HepG2 (cell line): Measurements from ENCODE around the gene AHCYL2. TPM values are rescaled to one million over a fixed set of nuclear protein-coding genes. Genes with fewer than 3 reads are reported as not detected.
A peak's percentile ranks its signal among the peaks of the same experiment; 100 is the strongest.

Source experiments
- CTCF ChIP-seq: sonication (generic); formaldehyde crosslinking; IDR thresholded peaks from 2 replicates; pipeline ENCODE4 v1.5.0; 2020; ENCODE audit warnings: mild to moderate bottlenecking, missing genetic modification reagents, moderate library complexity
- EHMT2 ChIP-seq: fragments of 200-600 bp; sonication (generic); IDR thresholded peaks from 2 replicates; pipeline ENCODE4 v1.7.0; 2017; ENCODE audit warnings: antibody characterized with exemption, low read depth, low read length, borderline replicate concordance
- ELF1 ChIP-seq: sonication (generic); formaldehyde crosslinking; IDR thresholded peaks from 2 replicates; pipeline ENCODE4 v1.4.0; 2020; ENCODE audit warnings: missing genetic modification reagents
- ISL2 ChIP-seq: sonication (generic); formaldehyde crosslinking; IDR thresholded peaks from 2 replicates; pipeline ENCODE4 v1.5.0; 2020; ENCODE audit warnings: missing genetic modification reagents
- MIER3 ChIP-seq: IDR thresholded peaks from 2 replicates; pipeline ENCODE4 v1.6.1; 2016; ENCODE audit warnings: missing compliant biosample characterization, borderline replicate concordance
- NR0B2 ChIP-seq: sonication (generic); formaldehyde crosslinking; IDR thresholded peaks from 2 replicates; pipeline ENCODE4 v1.4.0; 2020; ENCODE audit warnings: mild to moderate bottlenecking, missing genetic modification reagents
- PATZ1 ChIP-seq: sonication (generic); formaldehyde crosslinking; IDR thresholded peaks from 2 replicates; pipeline ENCODE4 v1.4.0; 2020; ENCODE audit warnings: missing genetic modification reagents
- REXO4 ChIP-seq: sonication (generic); formaldehyde crosslinking; IDR thresholded peaks from 2 replicates; pipeline ENCODE4 v1.8.0; 2022; ENCODE audit warnings: missing genetic modification reagents, mild to moderate bottlenecking, borderline replicate concordance
- SP4 ChIP-seq: sonication (generic); formaldehyde crosslinking; IDR thresholded peaks from 2 replicates; pipeline ENCODE4 v1.8.1; 2023; ENCODE audit warnings: mild to moderate bottlenecking, missing genetic modification reagents
- SRSF4 ChIP-seq: fragments of 200-400 bp; formaldehyde crosslinking; IDR thresholded peaks from one replicate; pipeline ENCODE4 v1.6.1; 2018; ENCODE audit warnings: mild to moderate bottlenecking, low read depth, low read length, moderate library complexity; ENCODE audit not compliant: poor library complexity, severe bottlenecking
- YEATS2 ChIP-seq: sonication (generic); formaldehyde crosslinking; IDR thresholded peaks from 2 replicates; pipeline ENCODE4 v1.4.0; 2020; ENCODE audit warnings: missing genetic modification reagents, borderline replicate concordance
- ZNF142 ChIP-seq: sonication (generic); formaldehyde crosslinking; IDR thresholded peaks from 2 replicates; pipeline ENCODE4 v1.4.0; 2020; ENCODE audit warnings: missing genetic modification reagents
- ZNF274 ChIP-seq: sonication (generic); formaldehyde crosslinking; IDR thresholded peaks from 2 replicates; pipeline ENCODE4 v1.5.1; 2020; ENCODE audit warnings: mild to moderate bottlenecking, missing genetic modification reagents
- ZNF510 ChIP-seq: sonication (generic); formaldehyde crosslinking; IDR thresholded peaks from 2 replicates; pipeline ENCODE4 v1.4.0; 2020; ENCODE audit warnings: low read depth, mild to moderate bottlenecking, missing genetic modification reagents
- ZNF580 ChIP-seq: IDR thresholded peaks from 2 replicates; pipeline ENCODE4 v1.6.1; 2016; ENCODE audit warnings: low read depth, borderline replicate concordance
- ZNF615 ChIP-seq: sonication (generic); formaldehyde crosslinking; IDR thresholded peaks from 2 replicates; pipeline ENCODE4 v1.5.0; 2020; ENCODE audit warnings: mild to moderate bottlenecking, missing genetic modification reagents, borderline replicate concordance
- ZNF777 ChIP-seq: sonication (generic); formaldehyde crosslinking; IDR thresholded peaks from 2 replicates; pipeline ENCODE4 v1.4.0; 2020; ENCODE audit warnings: missing genetic modification reagents
- ZNF784 ChIP-seq: sonication (generic); formaldehyde crosslinking; IDR thresholded peaks from 2 replicates; pipeline ENCODE4 v1.5.1; 2020; ENCODE audit warnings: missing genetic modification reagents, mild to moderate bottlenecking, borderline replicate concordance
- polyA plus RNA-seq, 8 experiments: library from polyadenylated mRNA; depleted of rRNA in 3 of 8; stranded (reverse) in 7 of 8; unstranded in 1 of 8; fragments of >200 nt; fragmentation: Illumina TruSeq in 4 of 8; extraction: Trizol in 4 of 8; gene quantifications; 2 replicates each; pipeline versions ENCODE4 v1.2.1 to v1.2.3, GENCODE V29; 2011 to 2016; ENCODE audit warnings: low read depth in 4 of 8, missing spikeins in 1 of 8, mixed read lengths in 1 of 8; ENCODE audit not compliant: insufficient read depth in 1 of 8
- total RNA-seq, 5 experiments: library from RNA; depleted of rRNA; stranded (reverse); fragments of >200 nt; fragmentation: Illumina TruSeq; extraction: Trizol; gene quantifications; 2 replicates each; pipeline ENCODE4 v1.2.3, GENCODE V29; 2016; ENCODE audit warnings: low read depth in 1 of 5

The AHCYL2 gene
- total and polyA plus RNA-seq, 2 of the 13 experiments (the other 11 are each of a cell fraction or from before 2014, with no cell fraction given), result 9.5 to 14.7 TPM

- no peak for TF ChIP-seq SRSF4
- TF ChIP-seq ZNF784 (CRISPR knock-in tag), result no peak
- no peak for TF ChIP-seq NR0B2
- TF ChIP-seq ELF1, result no peak
- peak; percentile 94 for TF ChIP-seq PATZ1 (CRISPR knock-in tag)
- no peak for TF ChIP-seq ZNF615
- no peak for TF ChIP-seq MIER3 (CRISPR knock-in tag)
- TF ChIP-seq YEATS2 (CRISPR knock-in tag), result peak; percentile 32; the same call in 1 of the 2 replicates
- TF ChIP-seq ZNF274 (CRISPR knock-in tag), result no peak
- 0 out of 2 replicates have a peak, but pooled peaks have one; percentile 30 for TF ChIP-seq ZNF580
- TF ChIP-seq REXO4 (CRISPR knock-in tag), result no peak
- no peak; the same call in 1 of the 2 replicates for TF ChIP-seq ISL2 (CRISPR knock-in tag)
- peak; percentile 51; the same call in 1 of the 2 replicates for TF ChIP-seq SP4
- TF ChIP-seq ZNF510 (CRISPR knock-in tag), result no peak
- 0 out of 2 replicates have a peak, but pooled peaks have one; percentile 37 for TF ChIP-seq ZNF142 (CRISPR knock-in tag)
- no peak for TF ChIP-seq EHMT2
- TF ChIP-seq CTCF (CRISPR knock-in tag), result no peak
- TF ChIP-seq ZNF777 (CRISPR knock-in tag), result no peak
These were observed 36.4 kb upstream of the AHCYL2 start, which contains the start of gene SMO (continued) for GRCh38 chr7:129188372-129188891.
